Activated CD8-positive, alpha-beta memory T cell treated with anti-CD3 and anti-CD28 coated beads, Interleukin-2, amount 10 ng/mL, durations not matched to agents 7 days and 5 days (primary cell): ENCODE data around the gene OR2V2. TPM values are rescaled to one million over a fixed set of nuclear protein-coding genes. Genes with fewer than 3 reads are reported as not detected.
A peak's percentile ranks its signal among the peaks of the same experiment; 100 is the strongest.
"Not testable (repeated sequence)": the region's sequence is repeated elsewhere in the genome, so short reads cannot be mapped to it uniquely, and the experiment has no call there.

Source experiments
- ATAC-seq: fragments of 150-1000 bp; cut with Tn5 transposase; one replicate; pipeline ENCODE4 v1.10.0; 2021; ENCODE audit warnings: moderate library complexity
- CTCF ChIA-PET: fragments of 350-600 bp; sonication (Branson Sonifier 250); formaldehyde crosslinking; loops from one replicate; lab custom pipeline; 2021; ENCODE audit warnings: antibody characterized with exemption; lab: Charles Lee
- DNase-seq: peaks from one replicate; pipeline ENCODE4 v3.0.0-alpha.2; 2020
- H3K27ac Mint-ChIP-seq: one replicate; pipeline ENCODE4 v1.8.0; 2021; ENCODE audit warnings: mild to moderate bottlenecking, mixed read lengths
- H3K27me3 Mint-ChIP-seq: one replicate; pipeline ENCODE4 v1.8.0; 2021; ENCODE audit warnings: mixed read lengths
- H3K36me3 Mint-ChIP-seq: one replicate; pipeline ENCODE4 v1.8.0; 2021; ENCODE audit warnings: mild to moderate bottlenecking, mixed read lengths
- H3K4me1 Mint-ChIP-seq: one replicate; pipeline ENCODE4 v1.8.0; 2021; ENCODE audit warnings: mixed read lengths
- H3K4me3 Mint-ChIP-seq: one replicate; pipeline ENCODE4 v1.8.0; 2021; ENCODE audit warnings: mild to moderate bottlenecking, moderate library complexity, mixed read lengths
- H3K9me3 Mint-ChIP-seq: one replicate; pipeline ENCODE4 v1.8.0; 2022; ENCODE audit warnings: low read depth, mixed read lengths
- total RNA-seq, 2 experiments: library from RNA; stranded (reverse); gene quantifications; one replicate each; pipeline ENCODE4 v1.2.3, GENCODE V29; 2021

The OR2V2 gene
- total RNA-seq, 2 experiments from 2014 or later = not detected

DNA sequence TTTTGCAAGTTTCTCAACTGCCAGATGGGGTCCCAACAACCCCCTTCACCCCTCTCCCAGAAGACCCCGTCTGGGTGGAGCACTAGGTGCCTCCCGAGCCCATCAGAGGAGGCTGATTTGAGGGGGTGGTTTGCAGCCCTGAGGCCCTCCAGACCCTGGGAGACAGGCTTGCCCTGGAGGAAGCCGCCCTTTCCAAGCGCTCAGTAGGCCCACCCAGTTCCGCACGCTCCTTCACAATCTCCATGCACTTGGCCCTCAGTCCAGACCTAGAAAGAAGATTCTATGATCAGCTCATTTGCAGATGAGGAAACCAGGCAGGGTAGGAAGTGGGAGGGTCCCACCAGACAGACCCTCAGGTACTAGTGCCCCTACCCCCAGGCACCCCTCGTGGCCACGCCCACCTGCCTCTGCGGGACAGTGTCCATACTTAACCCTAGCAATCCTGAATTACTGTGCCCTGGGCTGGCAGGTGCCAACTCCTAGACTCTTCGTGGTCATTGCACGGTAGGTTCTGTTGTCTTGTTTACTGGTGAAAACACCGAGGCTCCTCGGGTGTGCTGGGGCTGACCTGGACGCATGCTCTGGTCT lies 38.7 kb upstream of the OR2V2 start:
- H3K9me3 Mint-ChIP-seq = no peaks in the 10 kb centered on the region
- H3K4me1 Mint-ChIP-seq = peaks cover 4% of the 10 kb centered on the region
- H3K27ac Mint-ChIP-seq = no peak overlapping the region
- ATAC-seq (no peak), DNase-seq (peak; percentile 31)
- no peaks in the 10 kb centered on the region for H3K36me3 Mint-ChIP-seq
- CTCF ChIA-PET = no interaction called here
- H3K27me3 Mint-ChIP-seq = peaks cover 35% of the 10 kb centered on the region
- no peak overlapping the region for H3K4me3 Mint-ChIP-seq

DNA sequence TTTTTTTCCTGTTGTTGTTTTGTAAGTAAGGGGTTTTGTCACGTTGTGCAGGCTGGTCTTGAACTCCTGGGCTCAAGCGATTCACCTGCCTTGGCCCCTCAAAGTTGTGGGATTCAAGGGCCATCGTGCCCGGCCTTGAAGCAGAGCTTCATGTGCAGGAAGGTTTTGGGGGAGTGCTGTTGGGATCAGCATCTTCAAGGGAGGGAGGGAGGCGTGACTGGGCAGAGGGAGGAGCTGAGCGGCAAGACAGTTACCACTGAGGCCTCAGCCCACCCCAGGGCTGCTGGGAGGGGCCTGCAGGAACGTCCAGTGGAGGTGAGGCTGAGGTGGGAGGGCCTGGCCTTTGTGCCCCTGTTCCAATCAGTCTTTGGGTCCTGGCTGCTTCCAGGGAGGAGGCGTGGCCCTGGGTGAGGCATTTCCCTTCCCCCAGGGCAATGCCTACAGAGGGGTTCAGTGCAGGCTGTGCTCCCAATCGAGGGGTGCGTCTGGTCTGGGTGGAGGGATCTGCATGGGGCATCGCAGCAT lies 37.8 kb upstream of the OR2V2 start:
- ATAC-seq (no peak), DNase-seq (peak; percentile 9)
- Mint-ChIP-seq H3K9me3 (no peaks in the 10 kb centered on the region), H3K36me3 (no peaks in the 10 kb centered on the region), H3K27me3 (peaks cover 36% of the 10 kb centered on the region), H3K4me1 (no peaks in the 10 kb centered on the region), H3K27ac (no peak overlapping the region), H3K4me3 (no peak overlapping the region)
- CTCF ChIA-PET = no interaction called here

DNA sequence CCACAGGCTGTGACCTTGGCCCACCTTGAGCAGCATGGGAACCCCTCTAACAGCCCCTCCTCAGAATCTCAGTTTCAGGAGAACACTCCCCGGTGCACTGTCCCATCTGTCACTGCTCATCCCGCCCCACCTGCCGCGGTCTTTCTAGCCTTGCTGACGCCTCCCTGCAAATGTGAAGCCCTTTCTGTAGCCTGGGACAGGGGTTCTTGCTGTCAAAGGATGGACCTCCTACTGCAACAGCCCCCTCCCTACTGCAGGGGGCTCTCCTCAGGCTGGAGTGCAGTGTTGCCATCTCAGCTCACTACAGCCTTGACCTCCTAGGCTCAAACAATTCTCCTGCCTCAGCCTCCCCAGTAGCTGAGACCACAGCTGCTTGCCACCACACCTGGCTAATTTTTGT lies 36.4 kb upstream of the OR2V2 start:
- Mint-ChIP-seq H3K36me3 (no peaks in the 10 kb centered on the region), H3K4me1 (peaks cover 3% of the 10 kb centered on the region), H3K9me3 (no peaks in the 10 kb centered on the region), H3K27me3 (peaks cover 38% of the 10 kb centered on the region), H3K27ac (no peak overlapping the region), H3K4me3 (no peak overlapping the region)
- no peak for DNase-seq
- ATAC-seq = no peak
- CTCF ChIA-PET = no interaction called here

DNA sequence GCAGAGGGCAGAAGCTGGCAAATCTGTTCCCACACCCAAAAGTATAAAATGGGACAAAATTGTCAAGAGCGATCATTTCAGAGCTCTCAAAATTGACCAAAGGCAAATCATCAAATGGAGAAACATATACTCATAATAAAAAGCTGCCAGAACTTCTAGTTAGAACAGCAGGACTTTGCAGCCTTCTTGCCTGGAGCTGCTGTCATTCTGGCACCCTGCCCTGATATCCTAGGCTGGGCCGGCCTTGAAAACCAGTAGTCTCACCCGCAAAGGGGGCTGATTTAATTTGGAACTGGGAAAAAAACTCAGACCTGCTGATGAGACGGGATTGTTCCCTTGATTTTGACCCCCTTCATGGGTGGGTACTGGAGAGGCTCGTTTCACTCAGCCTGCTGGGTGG lies 34.9 kb upstream of the OR2V2 start:
- H3K27me3 Mint-ChIP-seq = peaks cover 48% of the 10 kb centered on the region

DNA sequence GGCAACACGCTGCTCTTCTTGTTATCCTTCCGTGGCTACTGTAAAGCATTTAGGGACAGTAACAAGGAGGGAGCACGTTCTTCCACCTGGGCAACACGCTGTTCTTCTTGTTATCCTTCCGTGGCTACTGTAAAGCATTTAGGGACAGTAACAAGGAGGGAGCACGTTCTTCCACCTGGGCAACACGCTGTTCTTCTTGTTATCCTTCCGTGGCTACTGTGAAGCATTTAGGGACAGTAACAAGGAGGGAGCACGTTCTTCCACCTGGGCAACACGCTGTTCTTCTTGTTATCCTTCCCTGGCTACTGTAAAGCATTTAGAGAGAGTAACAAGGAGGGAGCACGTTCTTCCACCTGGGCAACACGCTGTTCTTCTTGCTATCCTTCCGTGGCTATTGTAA lies 33.8 kb upstream of the OR2V2 start:
- peaks cover 57% of the 10 kb centered on the region for H3K27me3 Mint-ChIP-seq

More for the DNA sequence above, 34.9 kb upstream of the OR2V2 start:
- Mint-ChIP-seq H3K4me1 (peaks cover 3% of the 10 kb centered on the region), H3K36me3 (peaks cover 1% of the 10 kb centered on the region), H3K27ac (no peak overlapping the region), H3K4me3 (no peak overlapping the region), H3K9me3 (peaks cover 2% of the 10 kb centered on the region)
- DNase-seq = no peak
- CTCF ChIA-PET = no interaction called here
- ATAC-seq = no peak

DNA sequence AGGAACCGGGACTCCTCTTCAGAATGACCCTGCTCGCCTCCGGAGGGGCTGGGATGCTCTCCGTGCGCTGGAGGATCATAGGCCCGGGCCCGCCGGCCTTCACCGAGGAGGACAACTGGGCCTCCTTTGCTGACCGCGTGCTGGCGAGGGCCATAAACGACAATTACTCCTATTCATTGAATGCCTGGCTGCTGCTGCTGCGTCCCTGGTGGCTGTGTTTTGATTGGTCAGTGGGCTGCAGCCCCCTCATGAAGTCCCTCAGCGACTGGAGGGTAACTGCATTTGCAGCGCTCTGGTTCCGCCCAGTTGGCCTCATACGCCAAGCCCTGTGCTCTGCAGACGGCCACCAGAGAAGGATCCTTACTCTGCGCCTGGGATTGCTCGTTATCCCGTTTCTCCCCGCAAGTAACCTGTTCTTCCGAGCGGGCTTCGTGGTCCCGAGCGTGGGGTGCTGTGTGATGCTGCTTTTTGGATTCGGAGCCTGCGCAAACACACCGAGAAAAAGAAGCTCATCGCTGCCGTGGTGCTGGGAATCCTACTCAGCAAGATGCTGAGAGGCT lies 33.0 kb upstream of the OR2V2 start:
- peaks cover 59% of the 10 kb centered on the region for H3K27me3 Mint-ChIP-seq
- no peak for DNase-seq
- CTCF ChIA-PET = no interaction called here
- H3K27ac Mint-ChIP-seq = no peak overlapping the region
- ATAC-seq = no peak
- H3K36me3 Mint-ChIP-seq = peaks cover 1% of the 10 kb centered on the region
- H3K4me1 Mint-ChIP-seq = peaks cover 3% of the 10 kb centered on the region
- H3K9me3 Mint-ChIP-seq = peaks cover 2% of the 10 kb centered on the region
- H3K4me3 Mint-ChIP-seq = no peak overlapping the region

More for the DNA sequence above, 33.8 kb upstream of the OR2V2 start:
- H3K4me3 Mint-ChIP-seq, CTCF ChIA-PET, H3K36me3 Mint-ChIP-seq, H3K4me1 Mint-ChIP-seq, ATAC-seq, H3K9me3 Mint-ChIP-seq, DNase-seq, H3K27ac Mint-ChIP-seq: not testable (repeated sequence)

DNA sequence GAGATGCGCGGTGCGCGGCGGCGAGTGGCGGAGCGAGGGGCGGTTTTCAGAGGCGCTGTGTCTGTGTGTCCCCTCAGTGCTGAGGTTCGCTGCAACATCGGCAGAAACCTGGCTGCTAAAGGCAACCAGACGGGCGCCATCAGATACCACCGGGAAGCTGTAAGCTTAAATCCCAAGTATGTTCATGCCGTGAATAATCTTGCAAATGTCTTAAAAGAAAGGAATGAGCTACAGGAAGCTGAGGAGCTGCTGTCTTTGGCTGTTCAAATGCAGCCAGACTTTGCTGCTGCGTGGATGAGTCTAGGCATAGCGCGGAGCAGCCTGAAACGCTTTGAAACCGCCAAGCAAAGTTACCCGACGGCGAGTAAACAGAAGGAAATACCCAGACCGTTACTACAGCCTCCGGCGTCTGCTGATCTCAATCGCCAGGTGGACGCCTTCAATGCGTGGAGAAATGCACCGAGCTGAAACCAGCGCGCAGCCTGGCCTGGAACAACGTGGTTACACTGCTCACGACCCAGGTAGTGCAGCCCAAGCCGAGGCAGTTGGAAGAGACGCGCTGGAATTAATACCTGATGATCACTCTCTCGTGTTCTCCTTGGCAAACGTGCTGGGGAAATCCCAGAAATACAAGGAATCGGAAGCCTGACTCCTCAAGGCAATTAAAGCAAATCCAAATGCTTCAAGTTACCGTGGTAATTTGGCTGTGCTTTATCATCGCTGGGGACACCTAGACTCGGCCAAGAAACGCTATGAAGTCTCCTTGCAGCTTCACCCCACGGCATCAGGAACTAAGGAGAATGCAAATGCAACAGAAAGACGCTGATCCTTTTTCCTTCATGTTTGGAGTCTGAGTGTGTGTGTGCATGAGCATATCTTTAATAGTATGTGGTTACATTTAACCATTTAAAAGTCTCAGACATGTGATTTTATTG lies 32.3 kb upstream of the OR2V2 start:
- peaks cover 57% of the 10 kb centered on the region for H3K27me3 Mint-ChIP-seq
- peaks cover 2% of the 10 kb centered on the region for H3K9me3 Mint-ChIP-seq
- H3K27ac Mint-ChIP-seq = no peak overlapping the region
- peaks cover 1% of the 10 kb centered on the region for H3K36me3 Mint-ChIP-seq
- H3K4me1 Mint-ChIP-seq = peaks cover 3% of the 10 kb centered on the region
- CTCF ChIA-PET = no interaction called here
- no peak for ATAC-seq
- DNase-seq = no peak
- H3K4me3 Mint-ChIP-seq = no peak overlapping the region

DNA sequence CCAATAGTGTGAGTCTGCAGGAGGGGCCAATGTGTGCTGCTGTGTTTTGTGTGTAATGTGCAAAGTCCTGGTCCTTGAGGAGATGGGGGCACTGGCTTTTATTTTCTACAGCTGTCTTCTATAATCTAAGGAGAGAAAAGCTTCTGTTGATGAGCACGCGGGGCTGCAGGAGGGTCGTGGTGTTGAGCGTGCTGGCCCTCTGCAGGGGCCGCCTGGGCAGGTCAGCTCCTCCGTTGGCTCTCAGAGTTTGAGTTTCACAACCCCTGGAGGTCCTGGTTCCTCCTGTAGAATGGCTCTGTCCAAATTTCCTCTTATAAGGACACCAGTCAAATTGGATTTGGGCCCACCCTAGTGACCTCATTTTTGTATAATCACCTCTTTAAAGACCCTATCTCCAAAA lies 29.0 kb upstream of the OR2V2 start:
- DNase-seq = no peak
- ATAC-seq = no peak
- Mint-ChIP-seq H3K36me3 (peaks cover 1% of the 10 kb centered on the region), H3K27me3 (peaks cover 74% of the 10 kb centered on the region), H3K9me3 (peaks cover 2% of the 10 kb centered on the region), H3K4me3 (no peak overlapping the region), H3K27ac (no peak overlapping the region), H3K4me1 (peaks cover 3% of the 10 kb centered on the region)
- CTCF ChIA-PET = no interaction called here

DNA sequence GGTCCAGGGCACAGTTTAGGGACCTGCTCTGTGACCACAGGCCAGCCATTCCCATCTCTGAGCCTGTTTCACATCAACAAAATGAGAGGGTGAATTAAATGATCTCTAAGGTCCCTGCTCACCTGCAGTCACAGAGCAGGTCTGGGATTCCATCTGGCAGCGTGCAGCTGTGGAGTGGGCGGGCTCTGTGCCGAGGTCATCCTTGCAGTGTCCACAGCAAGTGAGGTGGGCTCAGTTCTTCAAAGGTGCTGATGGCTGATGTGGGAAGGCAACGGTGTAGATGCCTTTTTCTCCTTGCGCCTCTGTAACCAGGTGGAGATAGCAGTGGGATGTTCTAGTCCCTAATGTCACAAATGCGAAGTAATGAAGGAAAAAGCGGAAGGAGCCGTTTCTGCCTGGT lies 28.3 kb upstream of the OR2V2 start:
- no peak for ATAC-seq
- peaks cover 3% of the 10 kb centered on the region for H3K4me1 Mint-ChIP-seq
- H3K27ac Mint-ChIP-seq = no peak overlapping the region
- no peak overlapping the region for H3K4me3 Mint-ChIP-seq
- DNase-seq = no peak
- peaks cover 1% of the 10 kb centered on the region for H3K36me3 Mint-ChIP-seq
- peaks cover 72% of the 10 kb centered on the region for H3K27me3 Mint-ChIP-seq
- CTCF ChIA-PET = no interaction called here
- peaks cover 2% of the 10 kb centered on the region for H3K9me3 Mint-ChIP-seq

DNA sequence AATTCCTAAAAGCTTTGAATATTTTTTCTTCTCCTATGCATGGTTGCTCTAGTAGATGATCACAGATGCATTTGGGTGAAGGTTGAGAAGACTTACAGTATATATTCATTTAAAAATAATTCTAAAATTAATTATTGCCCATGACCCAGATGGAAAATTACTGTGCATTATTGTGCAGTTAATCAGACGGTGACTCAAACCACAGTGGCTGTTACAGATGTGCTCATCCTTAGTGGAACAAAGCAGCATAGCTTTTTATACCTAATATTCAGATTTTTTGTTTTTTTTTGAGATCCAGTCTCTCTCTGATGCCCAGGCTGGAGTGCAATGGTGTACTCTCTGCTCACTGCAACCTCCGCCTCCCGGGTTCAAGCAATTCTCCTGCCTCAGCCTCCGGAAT lies 27.1 kb upstream of the OR2V2 start:
- CTCF ChIA-PET = no interaction called here
- Mint-ChIP-seq H3K4me3 (no peak overlapping the region), H3K27me3 (peaks cover 60% of the 10 kb centered on the region), H3K27ac (no peak overlapping the region), H3K36me3 (peaks cover 1% of the 10 kb centered on the region), H3K9me3 (peaks cover 2% of the 10 kb centered on the region), H3K4me1 (peaks cover under 1% of the 10 kb centered on the region)
- no peak for ATAC-seq
- DNase-seq = no peak

DNA sequence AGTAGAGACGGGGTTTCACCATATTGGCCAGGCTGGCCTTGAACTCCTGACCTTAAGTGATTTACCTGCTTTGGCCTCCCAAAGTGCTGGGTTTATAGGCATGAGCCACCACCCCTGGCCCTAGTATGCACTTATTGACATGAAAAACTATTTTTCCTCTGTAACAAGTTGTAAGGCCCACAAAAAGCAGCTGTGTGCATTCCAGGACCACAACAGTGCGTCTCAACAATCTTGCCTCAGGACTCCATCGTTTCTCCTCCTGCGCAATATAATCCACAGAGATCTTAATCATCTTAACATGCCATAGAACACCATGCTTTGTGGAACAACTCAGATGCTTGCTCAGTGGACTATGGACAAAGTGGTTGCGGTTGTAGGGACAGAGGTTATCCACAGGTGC lies 26.6 kb upstream of the OR2V2 start:
- CTCF ChIA-PET = no interaction called here
- no peak overlapping the region for H3K4me3 Mint-ChIP-seq

DNA sequence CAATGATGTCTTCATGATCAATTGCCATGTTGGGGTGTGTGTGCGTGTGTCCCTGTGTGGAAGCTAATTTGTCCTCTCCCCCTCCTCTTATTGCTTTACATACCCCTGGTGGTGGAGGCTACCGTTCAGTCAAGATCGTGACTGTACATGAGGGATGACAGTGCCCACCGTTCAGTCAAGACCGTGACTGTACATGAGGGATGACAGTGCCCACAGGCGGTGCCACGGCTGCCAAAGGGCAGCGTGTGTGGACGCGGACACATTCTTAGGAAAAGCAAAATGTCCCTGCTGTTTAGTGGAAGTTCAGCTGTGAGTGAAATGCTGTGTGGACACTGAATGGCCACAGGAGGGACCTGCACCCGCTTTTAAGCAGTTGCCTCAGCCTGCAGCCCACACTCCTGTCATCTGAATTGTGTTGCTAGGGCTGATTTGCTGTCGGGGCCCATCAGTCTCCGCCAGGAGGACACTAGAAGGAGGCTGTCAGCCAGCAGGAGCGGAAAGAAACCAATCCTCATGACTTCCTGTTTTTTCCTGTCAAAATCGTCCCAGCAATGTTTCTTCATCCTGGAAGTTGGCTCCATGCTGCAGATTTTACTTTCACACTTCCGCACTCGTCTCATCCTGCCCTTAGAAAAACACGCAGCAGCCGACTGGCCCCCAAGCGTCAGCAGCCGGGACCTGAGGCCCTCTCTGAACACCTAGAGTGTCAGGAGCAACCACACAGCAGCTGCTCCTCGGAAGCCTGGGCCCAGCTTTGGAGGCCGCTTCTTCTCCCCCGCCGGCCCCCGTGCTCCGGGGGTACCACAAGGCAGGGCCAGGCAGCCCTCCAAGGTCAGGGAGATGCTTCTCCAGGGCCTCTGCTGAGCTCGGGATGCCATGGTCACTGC lies 25.5 kb upstream of the OR2V2 start:
- no peak for DNase-seq
- no peak overlapping the region for H3K27ac Mint-ChIP-seq
- H3K4me1 Mint-ChIP-seq = no peaks in the 10 kb centered on the region
- CTCF ChIA-PET = no interaction called here
- peaks cover 2% of the 10 kb centered on the region for H3K9me3 Mint-ChIP-seq
- no peak overlapping the region for H3K4me3 Mint-ChIP-seq
- ATAC-seq = no peak
- H3K36me3 Mint-ChIP-seq = peaks cover 1% of the 10 kb centered on the region
- H3K27me3 Mint-ChIP-seq = peaks cover 48% of the 10 kb centered on the region

More for the DNA sequence above, 26.6 kb upstream of the OR2V2 start:
- Mint-ChIP-seq H3K27ac (no peak overlapping the region), H3K4me1 (no peaks in the 10 kb centered on the region), H3K36me3 (peaks cover 1% of the 10 kb centered on the region), H3K27me3 (peaks cover 55% of the 10 kb centered on the region), H3K9me3 (peaks cover 2% of the 10 kb centered on the region)
- ATAC-seq (no peak), DNase-seq (no peak)

DNA sequence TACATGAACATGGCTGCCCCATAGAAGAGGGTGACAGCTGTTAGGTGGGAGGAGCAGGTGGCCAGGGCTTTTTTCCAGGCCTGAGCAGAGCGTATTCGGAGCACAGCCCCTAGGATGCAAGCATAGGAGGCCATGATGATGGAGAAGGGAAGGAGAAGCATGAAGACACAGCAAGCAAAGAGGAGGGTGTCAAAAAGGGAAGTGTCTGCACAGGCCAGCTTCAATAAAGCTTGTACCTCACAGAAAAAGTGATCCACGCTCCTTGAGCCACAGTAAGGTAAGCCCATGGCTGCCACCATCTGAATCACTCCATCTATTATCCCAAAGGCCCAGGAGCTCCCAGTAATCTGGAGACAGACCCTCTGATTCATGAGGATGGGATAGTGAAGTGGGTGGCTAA lies 22.9 kb upstream of the OR2V2 start:
- Mint-ChIP-seq H3K36me3 (no peaks in the 10 kb centered on the region), H3K9me3 (no peaks in the 10 kb centered on the region), H3K4me3 (no peak overlapping the region), H3K27me3 (peaks cover 40% of the 10 kb centered on the region), H3K4me1 (no peaks in the 10 kb centered on the region), H3K27ac (no peak overlapping the region)
- DNase-seq (no peak), ATAC-seq (no peak)
- CTCF ChIA-PET = no interaction called here
